ENCODE data around the gene HIF1A. TPM values are rescaled to one million over a fixed set of nuclear protein-coding genes. Genes with fewer than 3 reads are reported as not detected.

The HIF1A gene
- total RNA-seq, 1 donor, result 816 TPM

- Histone ChIP-seq H3K27ac (ENCODE audit: low read depth, low read length) (peak overlapping the region; percentile 75), H3K4me3 (ENCODE audit: insufficient read depth, low read length) (peak overlapping the region; percentile 61), H3K36me3 (ENCODE audit: insufficient read depth, low read length) (peaks cover 64% of the 10 kb centered on the region), H3K4me2 (ENCODE audit: insufficient read depth, low read length) (peak overlapping the region; percentile 77), H3K9me3 (ENCODE audit: low read depth, low read length) (no peaks in the 10 kb centered on the region), H3K4me1 (ENCODE audit: insufficient read depth, low read length) (peaks cover 85% of the 10 kb centered on the region), H2AFZ (ENCODE audit: low read length) (no peak overlapping the region), H4K20me1 (ENCODE audit: insufficient read depth, low read length) (peaks cover 10% of the 10 kb centered on the region), H3K79me2 (ENCODE audit: insufficient read depth, low read length) (peaks cover 38% of the 10 kb centered on the region), H3K27me3 (ENCODE audit: insufficient read depth, low read length) (no peaks in the 10 kb centered on the region)
- DNase-seq (ENCODE audit: insufficient read length, low spot score, missing footprints), result no peak
- TF ChIP-seq CTCF (IDR thresholded peaks at IDR 0.05; ENCODE audit: extremely low read depth, low read depth, low read length), result no peak
Measured at GRCh38 chr14:61749264-61749663, 54.0 kb downstream of the HIF1A start.

GRCh38 chr14:61749867-61750266 lies 54.6 kb downstream of the HIF1A start:
- TF ChIP-seq CTCF (IDR thresholded peaks at IDR 0.05; ENCODE audit: extremely low read depth, low read depth, low read length), result no peak
- Histone ChIP-seq H3K27me3 (ENCODE audit: insufficient read depth, low read length) (no peaks in the 10 kb centered on the region), H3K27ac (ENCODE audit: low read depth, low read length) (peak overlapping the region; percentile 75), H3K4me3 (ENCODE audit: insufficient read depth, low read length) (peak overlapping the region; percentile 61), H2AFZ (ENCODE audit: low read length) (no peak overlapping the region), H3K36me3 (ENCODE audit: insufficient read depth, low read length) (peaks cover 58% of the 10 kb centered on the region), H3K4me1 (ENCODE audit: insufficient read depth, low read length) (peaks cover 87% of the 10 kb centered on the region), H3K9me3 (ENCODE audit: low read depth, low read length) (no peaks in the 10 kb centered on the region), H4K20me1 (ENCODE audit: insufficient read depth, low read length) (peaks cover 9% of the 10 kb centered on the region), H3K79me2 (ENCODE audit: insufficient read depth, low read length) (peaks cover 34% of the 10 kb centered on the region), H3K4me2 (ENCODE audit: insufficient read depth, low read length) (peak overlapping the region; percentile 77)
- no peak for DNase-seq (ENCODE audit: insufficient read length, low spot score, missing footprints)

- peaks cover 47% of the 10 kb centered on the region for H3K36me3 ChIP-seq (ENCODE audit: insufficient read depth, low read length)
- peak overlapping the region; percentile 77 for H3K4me2 ChIP-seq (ENCODE audit: insufficient read depth, low read length)
- no peak for TF ChIP-seq CTCF (IDR thresholded peaks at IDR 0.05; ENCODE audit: extremely low read depth, low read depth, low read length)
- H2AFZ ChIP-seq (ENCODE audit: low read length), result no peak overlapping the region
- peaks cover 9% of the 10 kb centered on the region for H4K20me1 ChIP-seq (ENCODE audit: insufficient read depth, low read length)
- H3K9me3 ChIP-seq (ENCODE audit: low read depth, low read length), result no peaks in the 10 kb centered on the region
- peak overlapping the region; percentile 61 for H3K4me3 ChIP-seq (ENCODE audit: insufficient read depth, low read length)
- no peaks in the 10 kb centered on the region for H3K27me3 ChIP-seq (ENCODE audit: insufficient read depth, low read length)
- DNase-seq (ENCODE audit: insufficient read length, low spot score, missing footprints), result no peak
- H3K79me2 ChIP-seq (ENCODE audit: insufficient read depth, low read length), result peaks cover 25% of the 10 kb centered on the region
- H3K4me1 ChIP-seq (ENCODE audit: insufficient read depth, low read length), result peaks cover 87% of the 10 kb centered on the region
- H3K27ac ChIP-seq (ENCODE audit: low read depth, low read length), result peak overlapping the region; percentile 75
Measured at GRCh38 chr14:61750708-61751474, 55.6 kb downstream of the HIF1A start.

- Histone ChIP-seq H3K27me3 (ENCODE audit: insufficient read depth, low read length) (no peaks in the 10 kb centered on the region), H3K4me3 (ENCODE audit: insufficient read depth, low read length) (peak overlapping the region; percentile 61), H4K20me1 (ENCODE audit: insufficient read depth, low read length) (peaks cover 7% of the 10 kb centered on the region), H3K4me2 (ENCODE audit: insufficient read depth, low read length) (peak overlapping the region; percentile 77), H3K79me2 (ENCODE audit: insufficient read depth, low read length) (peaks cover 21% of the 10 kb centered on the region), H3K4me1 (ENCODE audit: insufficient read depth, low read length) (peaks cover 82% of the 10 kb centered on the region), H3K9me3 (ENCODE audit: low read depth, low read length) (no peaks in the 10 kb centered on the region), H3K36me3 (ENCODE audit: insufficient read depth, low read length) (peaks cover 41% of the 10 kb centered on the region), H2AFZ (ENCODE audit: low read length) (no peak overlapping the region), H3K27ac (ENCODE audit: low read depth, low read length) (peak overlapping the region; percentile 75)
- no peak for DNase-seq (ENCODE audit: insufficient read length, low spot score, missing footprints)
- no peak for TF ChIP-seq CTCF (IDR thresholded peaks at IDR 0.05; ENCODE audit: extremely low read depth, low read depth, low read length)
Measured at GRCh38 chr14:61751475-61751989, 56.2 kb downstream of the HIF1A start.
